NCI-H1105 treated with DMSO at 0.1 percent for 48 hours (cell line): ENCODE results near the gene POLR3H.
"Not testable (repeated sequence)": the region's sequence is repeated elsewhere in the genome, so short reads cannot be mapped to it uniquely, and the experiment has no call there.

Experiments used
- DNase-seq: peaks from one replicate; lab custom pipeline; 2025; lab: John Stamatoyannopoulos, UW

Gene POLR3H, protein sequence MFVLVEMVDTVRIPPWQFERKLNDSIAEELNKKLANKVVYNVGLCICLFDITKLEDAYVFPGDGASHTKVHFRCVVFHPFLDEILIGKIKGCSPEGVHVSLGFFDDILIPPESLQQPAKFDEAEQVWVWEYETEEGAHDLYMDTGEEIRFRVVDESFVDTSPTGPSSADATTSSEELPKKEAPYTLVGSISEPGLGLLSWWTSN

DNA sequence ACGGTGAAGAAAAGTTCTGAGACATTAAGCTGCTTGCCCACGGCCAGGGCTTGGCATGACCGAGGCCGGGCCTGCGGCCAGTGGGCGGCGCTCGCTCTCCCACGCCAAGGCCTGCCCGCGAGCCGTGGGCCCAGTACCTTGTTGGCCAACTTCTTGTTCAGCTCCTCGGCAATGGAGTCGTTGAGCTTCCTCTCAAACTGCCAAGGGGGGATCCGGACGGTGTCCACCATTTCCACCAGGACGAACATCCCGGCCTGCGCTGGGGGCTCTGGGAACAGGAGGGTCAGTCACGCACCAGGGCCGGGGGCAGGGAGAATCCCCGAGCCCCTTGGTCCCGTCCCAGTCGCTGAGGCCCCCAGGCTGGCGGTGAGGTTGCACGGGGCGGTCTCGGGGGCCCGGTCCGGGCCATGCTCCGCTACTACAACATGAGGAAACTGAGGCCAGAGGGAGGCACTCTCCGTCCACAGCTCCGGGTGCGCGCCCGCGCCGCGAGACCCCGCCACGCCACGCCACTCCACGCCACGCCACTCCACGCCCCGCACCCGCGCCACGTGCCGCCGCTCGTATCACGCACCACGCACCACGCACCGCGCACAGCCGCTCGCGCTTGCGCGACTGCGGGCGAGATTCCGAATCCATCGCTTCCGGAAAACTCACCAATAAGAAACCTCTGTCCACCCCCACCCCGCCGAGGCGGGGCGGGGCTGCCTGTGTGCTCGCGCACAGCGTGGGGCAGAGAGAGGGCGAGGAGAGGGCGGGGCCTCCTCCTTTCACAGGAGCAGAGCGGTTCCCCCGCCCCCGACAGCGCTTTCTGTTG lies at the start of gene POLR3H:
POLR3H (minus strand) TSS at position 617 of the 817 bp plus-strand sequence; CDS start at position 248, 369 bp downstream.
- DNase-seq: peak; percentile 94

DNA sequence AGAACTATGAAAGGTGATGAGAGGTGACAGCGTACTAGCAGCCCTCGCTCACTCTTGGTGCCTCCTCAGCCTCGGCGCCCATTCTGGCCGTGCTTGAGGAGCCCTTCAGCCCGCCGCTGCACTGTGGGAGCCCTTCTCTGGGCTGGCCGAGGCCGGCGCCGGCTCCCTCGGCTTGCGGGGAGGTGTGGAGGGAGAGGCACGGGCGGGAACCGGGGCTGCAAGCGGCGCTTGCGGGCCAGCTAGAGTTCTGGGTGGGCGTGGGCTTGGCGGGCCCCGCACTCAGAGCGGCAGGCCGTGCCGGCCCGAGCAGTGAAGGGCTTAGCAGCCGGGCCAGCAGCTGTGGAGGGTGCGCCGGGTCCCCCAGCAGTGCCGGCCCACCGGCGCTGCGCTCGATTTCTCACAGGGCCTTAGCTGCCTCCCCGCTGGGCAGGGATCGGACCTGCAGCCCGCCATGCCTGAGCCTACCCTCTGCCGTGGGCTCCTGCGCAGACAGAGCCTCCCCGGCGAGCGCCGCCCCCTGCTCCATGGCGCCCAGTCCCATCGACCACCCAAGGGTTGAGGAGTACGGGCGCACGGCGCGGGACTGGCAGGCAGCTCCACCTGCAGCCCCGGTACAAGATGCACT lies 49.2 kb upstream of the POLR3H start:
- not testable (repeated sequence) for DNase-seq

DNA sequence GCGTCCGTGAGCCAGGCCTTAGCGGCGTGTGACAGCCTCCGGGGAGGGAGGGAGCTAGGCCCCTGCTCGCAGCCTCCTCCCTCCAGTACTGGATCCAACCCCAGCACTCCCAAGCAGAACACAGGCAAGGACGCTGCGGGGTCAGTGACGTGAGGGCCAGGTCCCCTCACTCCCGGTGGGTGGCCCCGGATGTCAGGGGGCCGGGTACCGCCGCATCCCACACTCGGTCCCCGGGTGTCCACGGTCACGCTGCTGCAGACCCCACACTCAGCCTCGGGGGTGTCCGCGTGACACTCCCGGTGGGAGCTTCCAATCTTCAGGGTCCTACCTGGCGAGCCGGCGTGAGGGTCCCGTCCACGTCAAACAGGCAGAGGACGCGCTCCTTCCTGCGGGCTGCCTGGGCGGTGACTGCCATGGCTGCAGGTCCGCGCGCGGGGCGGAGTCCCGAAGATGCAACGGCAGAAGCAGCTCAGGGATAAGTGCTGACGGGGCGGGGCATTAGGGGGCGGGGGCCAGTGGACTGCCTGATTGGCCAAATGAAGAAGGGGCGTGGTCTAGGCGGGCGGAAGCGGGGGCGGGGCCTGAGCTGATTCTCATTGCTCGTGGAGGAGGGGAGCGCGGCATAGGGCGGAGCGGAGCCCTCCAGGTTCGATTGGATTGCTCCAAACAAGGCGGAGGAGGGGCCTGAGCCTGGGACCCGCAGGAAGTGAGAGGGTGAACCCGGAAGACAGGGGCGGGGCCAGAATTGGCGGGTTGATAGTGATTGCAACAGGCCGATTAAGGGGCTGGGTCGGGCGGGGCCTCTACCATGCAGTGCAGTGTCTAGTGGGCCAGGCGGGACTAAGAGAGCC lies 45.3 kb upstream of the POLR3H start, which contains the start of gene PMM1:
PMM1 (minus strand) TSS at position 450 of the 851 bp plus-strand sequence; CDS start at position 415, 35 bp downstream.
- peak; percentile 100 for DNase-seq

DNA sequence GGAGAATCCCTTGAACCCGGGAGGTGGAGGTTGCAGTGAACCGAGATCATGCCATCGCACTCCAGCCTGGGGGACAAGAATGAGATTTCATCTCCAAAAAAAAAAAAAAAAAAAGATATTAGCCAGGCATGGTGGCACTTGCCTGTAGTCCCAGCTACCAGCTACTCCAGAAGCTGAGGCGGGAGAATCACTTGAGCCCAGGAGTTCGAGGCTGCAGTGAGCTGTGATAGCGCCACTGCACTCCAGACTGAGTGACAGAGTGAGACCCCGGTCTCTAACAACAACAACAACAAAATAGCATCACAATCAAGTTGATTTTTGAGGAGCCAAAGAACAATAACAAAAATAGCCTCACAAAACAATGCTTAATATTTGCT lies 43.1 kb upstream of the POLR3H start:
- no peak for DNase-seq

DNA sequence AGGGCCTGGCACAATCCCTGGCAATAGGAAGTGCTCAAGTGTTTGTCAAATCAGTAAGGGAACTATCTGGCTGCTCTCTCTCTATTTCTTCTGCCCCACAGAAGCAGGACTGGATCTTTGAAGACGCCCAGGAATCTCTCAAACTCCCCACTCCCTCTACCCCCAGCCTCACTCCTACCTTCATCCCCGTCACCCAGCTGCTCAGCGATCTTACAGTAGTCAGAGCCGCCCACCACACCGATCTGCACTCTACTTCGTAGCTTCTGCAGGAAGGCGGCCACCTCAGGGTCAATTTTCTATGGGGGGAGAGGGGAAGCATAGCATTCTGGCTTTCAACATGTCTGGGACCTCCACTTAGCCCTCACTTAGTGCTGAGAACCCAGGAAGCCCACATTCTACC lies 41.6 kb upstream of the POLR3H start:
- no peak for DNase-seq

DNA sequence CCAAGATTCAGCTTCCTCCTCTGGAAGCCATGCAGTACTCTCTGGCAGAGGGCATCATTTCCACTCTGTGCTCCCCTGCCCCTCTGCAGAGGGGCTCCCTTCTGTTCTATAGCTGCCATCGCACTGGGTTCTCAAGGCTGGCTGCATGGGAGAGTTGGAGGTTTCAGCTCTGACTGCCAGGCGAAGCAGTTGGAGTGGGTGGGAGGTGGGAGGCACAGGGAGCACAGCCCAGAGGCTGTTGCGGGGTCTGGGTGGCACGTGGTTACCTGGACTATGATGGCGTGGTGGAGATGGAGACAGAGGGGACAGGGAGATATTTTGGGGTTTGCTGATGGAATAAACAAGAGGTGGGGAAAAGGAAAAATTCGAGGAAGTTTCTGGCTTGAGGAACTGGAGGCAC lies 40.6 kb upstream of the POLR3H start:
- DNase-seq: no peak

DNA sequence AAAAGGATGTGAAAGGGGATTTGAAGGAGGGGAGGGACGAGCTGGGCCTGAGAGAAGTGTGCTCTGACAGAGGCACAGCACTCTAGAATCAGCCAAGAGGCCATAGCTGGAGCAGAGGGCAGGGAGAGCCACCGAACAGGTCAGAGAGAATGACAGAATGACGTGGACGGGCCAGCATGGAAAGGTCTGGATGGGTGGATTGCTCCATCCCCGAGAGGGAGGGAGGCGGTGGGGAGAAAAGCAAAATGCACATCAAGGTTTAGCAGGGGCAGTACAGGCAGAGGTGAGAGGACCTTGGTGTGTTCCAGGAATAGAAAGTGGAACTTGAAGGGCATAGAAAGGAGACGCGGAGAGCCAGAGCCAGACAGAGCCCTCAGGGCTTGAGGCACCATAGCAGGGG lies 38.4 kb upstream of the POLR3H start:
- no peak for DNase-seq

DNA sequence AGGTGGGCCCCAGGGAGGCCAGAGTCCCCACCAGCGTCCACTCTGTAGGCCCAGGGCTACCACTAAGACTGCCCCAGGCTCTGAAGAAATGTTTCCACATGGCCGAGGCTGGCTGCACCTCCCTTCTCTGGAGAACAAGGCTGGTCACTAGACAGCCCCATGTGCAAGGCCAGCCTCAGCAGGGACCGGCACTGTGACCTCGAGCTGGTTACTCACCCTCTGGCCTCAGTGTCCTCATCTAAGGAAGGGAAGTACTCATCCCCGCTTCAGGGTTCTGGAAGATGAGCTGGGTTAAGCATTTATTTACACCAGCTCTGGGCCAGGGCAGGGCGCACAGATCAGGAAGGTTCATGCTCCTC lies 35.7 kb upstream of the POLR3H start:
- no peak for DNase-seq

DNA sequence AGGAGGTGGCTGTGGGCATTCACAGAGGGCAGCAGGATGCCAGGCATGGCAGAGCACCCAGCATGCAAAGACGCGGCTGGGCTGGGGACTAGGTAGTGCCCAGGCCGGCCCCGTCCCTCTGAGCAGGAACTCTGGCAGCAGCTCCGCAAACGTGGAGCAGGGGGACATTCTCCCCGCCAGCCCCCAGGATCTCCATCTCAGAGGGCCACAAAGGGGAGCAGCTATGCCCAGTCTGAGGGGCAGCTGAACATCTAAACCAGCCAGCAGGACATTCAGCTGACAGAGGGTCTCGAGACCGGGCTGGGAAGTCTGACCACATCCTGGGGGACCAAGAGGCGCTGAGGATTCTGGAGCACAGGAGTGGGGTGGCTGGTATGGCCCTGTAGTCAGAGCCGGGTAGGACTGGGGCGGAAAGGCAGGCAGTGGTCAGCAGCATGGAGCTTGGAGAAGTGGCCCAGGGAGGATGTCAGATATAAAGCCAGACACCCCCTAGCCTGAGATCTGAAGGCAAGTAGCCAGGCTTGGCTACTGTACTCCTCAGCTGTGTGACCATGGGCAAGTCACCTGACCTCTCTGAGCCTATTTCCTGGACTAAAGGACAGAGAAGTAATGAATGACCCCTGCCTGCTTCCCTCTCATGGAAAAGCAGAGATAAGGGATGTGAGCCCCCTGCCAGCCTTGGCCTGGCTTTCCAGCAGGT lies 35.2 kb upstream of the POLR3H start:
- no peak for DNase-seq

DNA sequence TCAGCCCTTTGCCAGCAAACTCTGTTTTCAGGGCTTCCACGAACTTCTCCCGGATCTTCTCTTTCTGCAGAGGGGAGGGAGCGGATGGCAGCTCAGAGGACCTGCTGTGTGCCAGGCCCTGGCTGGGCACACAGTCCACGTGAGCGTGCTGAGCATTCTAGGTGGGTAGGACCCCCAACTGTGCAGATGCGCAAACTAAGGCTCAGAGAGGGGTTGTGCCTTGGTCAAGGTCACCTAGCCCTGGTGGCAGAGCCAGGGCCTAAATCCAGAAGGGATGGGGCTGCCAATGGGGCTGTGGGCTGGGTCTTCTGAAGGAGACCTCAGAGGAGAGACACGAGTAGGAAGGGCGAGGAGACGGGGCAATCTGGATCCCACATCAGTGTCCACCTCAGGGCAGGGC lies 34.5 kb upstream of the POLR3H start:
- DNase-seq: no peak

DNA sequence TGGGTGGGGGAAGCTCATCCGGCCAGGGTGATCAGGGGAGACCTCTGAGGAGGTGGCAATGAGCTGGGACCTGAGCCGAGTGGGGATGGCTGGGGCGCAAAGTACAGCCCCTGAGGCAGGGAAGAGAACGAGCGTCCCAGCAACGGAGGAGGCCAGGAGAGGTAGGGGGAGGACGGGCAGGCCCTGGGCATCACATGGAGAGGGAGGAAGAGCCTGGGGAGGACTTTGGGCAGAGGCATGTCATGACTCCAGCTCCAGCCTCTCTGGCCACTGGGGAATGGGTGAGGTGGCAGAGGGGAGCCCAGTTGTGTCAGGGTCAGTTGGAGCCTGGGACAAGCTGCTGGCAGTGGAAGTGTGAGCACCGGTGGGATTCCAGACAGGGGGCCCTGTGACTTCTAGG lies 33.8 kb upstream of the POLR3H start:
- DNase-seq: no peak

DNA sequence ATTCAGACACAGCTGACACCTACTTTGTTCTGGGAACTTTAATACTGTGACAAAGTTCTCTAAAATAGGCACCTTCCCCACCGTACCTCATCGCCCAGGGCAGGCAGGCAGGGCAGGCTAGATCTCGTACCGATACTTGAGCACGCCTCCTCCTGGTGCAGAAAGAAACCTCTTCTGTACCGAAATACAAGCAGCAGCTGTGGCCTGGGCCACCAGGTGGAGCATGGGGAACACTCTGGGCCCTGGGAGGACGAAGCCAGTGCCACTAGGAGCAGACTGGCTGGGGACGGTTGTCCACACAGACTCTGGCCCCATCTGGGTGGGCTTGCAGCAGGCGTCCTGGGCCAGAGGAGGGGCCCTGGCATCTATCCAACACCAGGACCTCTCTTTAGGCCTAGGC lies 32.6 kb upstream of the POLR3H start:
- no peak for DNase-seq

DNA sequence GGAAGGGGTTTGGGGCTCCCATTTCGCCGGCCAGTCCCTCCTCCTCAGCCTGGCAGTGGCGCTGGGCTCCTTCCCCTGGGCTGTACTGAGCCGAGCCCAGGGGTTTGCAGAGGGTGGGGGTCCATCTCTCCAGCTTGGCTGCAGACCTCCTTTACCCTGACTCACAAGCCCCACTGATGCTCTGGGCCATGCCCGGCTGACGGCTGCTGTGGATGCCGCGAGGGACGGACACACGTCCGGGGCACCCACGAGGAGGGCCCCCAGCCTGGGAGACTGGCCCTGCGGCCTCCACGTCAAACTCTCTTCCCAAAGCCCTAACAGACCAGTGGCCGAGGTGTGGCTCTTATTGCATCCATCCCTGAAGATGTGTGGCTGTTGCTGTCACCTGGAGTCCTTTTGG lies 31.3 kb upstream of the POLR3H start:
- DNase-seq: no peak

DNA sequence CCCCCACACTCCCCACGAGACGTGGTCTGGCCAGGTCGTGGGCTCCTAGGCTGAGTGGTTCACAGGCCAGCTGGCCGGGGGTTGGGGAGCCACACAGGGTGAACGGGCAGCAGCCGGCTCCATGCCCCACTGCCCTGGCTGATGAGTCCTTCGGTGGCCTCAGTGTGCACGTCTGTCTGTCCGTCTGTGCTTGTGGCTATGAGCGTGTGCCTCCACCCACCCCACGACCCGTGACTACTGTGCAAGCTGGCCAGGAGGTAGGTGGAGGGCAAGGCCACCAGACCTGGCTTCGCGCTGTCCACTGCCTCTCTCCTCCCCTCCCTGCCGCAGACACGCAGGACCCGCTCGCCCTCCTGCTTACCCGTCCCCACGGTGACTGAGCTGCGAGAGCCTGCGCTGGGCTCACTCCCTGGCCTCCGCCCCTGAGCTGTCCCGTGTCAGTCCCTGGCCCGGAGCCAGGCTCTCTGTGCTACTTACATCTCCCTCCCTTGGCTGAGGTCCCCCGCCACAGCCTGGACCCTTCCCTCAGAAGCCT lies 30.6 kb upstream of the POLR3H start:
- no peak for DNase-seq

DNA sequence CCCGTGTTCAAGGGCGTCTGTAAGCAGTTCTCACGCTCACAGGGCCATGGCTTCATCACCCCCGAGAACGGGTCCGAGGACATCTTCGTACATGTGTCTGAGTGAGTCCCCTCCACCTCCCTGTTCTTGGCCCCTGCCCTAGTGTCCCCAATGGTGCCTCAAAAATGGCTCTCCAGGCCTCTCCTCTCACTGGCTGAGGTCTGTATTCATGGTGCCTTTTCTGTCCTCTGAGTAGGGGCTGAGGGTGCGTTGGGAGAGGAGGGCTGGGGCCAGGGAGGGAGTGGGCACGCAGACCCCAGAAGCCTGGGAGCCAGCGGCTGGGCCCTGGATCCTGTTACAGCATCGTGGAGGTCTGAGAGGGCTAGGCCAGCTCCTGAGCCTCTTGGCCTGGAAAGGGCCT lies 29.4 kb upstream of the POLR3H start:
- DNase-seq: no peak

DNA sequence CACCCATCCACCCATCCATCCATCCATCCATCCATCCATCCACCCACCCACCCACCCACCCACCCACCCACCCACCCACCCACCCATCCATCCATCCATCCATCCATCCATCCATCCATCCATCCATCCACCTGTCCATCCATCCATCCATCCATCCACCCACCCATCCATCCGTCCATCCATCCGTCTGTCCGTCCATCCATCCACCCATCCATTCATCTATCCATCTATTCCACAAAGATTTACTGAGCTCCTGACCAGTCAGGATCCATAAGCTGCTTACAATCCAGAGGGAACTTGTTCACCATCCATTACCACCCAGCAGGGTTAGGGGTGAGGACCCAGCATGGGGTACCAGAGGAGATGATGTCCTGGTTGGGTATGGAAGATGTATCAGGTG lies 28.0 kb upstream of the POLR3H start:
- not testable (repeated sequence) for DNase-seq

DNA sequence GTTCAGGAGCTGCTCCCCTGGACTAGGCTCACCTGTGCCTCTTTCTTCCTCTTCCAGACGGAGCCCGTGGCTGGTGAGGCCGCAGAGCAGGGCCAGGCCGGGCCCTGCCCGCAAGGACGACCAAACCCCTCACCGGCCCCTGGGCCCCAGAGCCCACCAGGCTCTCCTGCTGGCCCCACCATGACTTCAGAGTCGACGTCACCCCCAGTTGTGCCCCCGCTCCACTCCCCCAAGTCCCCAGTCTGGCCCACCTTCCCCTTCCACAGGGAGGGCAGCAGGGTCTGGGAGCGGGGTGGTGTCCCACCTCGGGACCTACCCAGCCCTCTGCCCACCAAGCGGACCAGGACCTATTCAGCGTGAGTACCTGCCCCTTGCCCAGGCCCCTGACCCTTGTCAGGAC lies 27.5 kb upstream of the POLR3H start:
- DNase-seq: no peak

DNA sequence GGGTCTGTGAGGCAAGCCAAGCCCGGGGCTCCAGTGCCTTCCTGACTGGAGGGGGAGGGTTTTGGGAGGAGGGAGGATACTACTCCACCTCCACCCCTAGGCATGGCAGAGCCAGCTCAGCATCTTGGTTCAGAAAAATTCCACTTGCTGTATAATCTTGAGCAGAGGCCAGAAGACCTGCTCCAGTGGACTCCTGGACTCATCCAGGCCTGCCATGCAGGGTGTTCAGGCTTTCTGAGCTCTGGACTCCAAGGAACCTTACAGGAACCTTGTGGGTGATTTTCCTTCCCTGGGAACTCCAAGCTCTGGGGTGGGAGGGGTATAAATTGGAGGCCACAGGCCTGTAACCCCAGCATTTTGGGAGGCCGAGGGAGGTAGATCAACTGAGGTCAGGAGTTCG lies 26.0 kb upstream of the POLR3H start:
- DNase-seq: no peak

DNA sequence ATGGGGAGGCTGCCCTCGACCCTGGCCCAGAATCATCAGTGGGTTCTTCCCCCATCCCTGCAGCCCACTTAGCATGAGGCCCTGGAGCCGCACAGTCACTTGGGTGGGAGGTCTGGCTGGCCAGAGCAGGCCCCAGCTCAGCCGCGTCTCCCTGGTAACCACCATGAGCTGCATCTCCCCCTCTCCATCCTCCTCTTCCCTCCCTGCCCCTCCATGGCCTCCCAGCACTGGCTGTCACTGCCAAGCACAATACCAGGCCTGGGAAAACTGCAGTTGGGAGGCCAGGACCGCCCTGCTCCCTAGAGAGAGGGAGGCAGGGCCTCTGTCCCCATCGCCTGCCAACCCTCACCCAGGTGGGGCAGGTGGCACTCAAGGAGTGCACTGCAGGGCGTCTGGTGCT lies 24.5 kb upstream of the POLR3H start:
- no peak for DNase-seq

DNA sequence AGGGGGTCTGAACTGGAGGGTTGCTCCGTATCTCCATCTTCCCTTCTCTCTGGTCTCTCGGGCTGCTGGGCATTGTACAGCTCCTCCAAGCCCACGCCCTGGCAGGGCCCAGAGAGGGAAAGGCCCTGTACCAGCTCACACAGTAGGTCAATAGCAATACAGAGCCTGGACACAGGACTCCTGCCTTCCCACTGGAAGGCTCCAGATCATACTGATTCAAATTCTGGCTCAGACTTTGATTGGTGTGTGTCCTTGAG lies 23.2 kb upstream of the POLR3H start:
- no peak for DNase-seq

DNA sequence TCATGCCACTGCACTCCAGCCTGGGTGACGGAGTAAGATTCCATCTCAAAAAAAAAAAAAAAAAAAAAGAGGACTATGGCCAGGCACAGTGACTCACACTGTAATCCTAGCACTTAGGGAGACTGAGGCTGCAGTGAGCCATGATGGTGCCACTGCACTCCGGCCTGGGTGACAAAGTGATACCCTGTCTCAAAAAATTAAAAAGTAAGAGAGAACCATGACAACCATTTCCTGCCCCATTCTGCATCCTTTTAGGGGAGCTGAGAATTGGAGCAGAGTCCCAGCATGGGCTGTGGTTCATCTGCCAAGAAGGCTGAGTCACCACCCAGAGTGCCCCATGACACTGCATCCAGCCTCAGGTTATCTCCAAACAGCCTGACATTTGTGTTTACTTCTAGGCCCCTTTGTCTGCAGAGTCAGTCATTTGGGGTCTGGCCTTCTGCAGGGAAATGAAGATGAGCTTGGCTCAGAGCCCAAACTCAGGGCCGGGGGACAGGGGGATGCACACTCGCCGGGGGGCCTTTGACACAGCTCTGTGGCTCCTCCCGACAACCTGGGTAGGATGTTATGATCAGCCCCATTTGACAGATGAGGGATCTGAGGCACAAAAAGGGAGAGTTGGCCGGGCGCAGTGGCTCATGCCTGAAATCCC lies 21.3 kb upstream of the POLR3H start:
- no peak for DNase-seq
